GM06990 (cell line): ENCODE measurements around the gene IFNL2.
"Not testable (repeated sequence)": the region's sequence is repeated elsewhere in the genome, so short reads cannot be mapped to it uniquely, and the experiment has no call there.

ENCODE experiments used
- DNase-seq: peaks from one replicate; pipeline ENCODE4 v3.0.0-alpha.2; 2011; ENCODE audit not compliant: insufficient read length; ENCODE audit errors: extremely low read depth
- H3K27me3 ChIP-seq: replicated peaks from 2 replicates; pipeline ENCODE4 v1.6.0; 2011; ENCODE audit warnings: low read length; ENCODE audit not compliant: control insufficient read depth, insufficient read depth
- H3K36me3 ChIP-seq: 2 replicates; pipeline ENCODE4 v1.5.1; 2011; ENCODE audit warnings: low read length; ENCODE audit not compliant: control insufficient read depth, insufficient read depth
- H3K4me3 ChIP-seq: replicated peaks from 2 replicates; pipeline ENCODE4 v1.5.1; 2011; ENCODE audit warnings: low read depth, mild to moderate bottlenecking, control low read depth, low read length
- CTCF ChIP-seq: IDR thresholded peaks from 2 replicates; pipeline ENCODE4 v1.5.1; 2011; ENCODE audit warnings: low read length, control low read depth, mild to moderate bottlenecking, inconsistent platforms; ENCODE audit not compliant: insufficient read depth, poor library complexity, severe bottlenecking

The IFNL2 gene

GRCh38 chr19:39270036-39270871, 2.1 kb downstream of the IFNL2 start:
- Histone ChIP-seq H3K27me3 (no peaks in the 10 kb centered on the region; the same call in 1 of the 2 replicates), H3K36me3 (no peaks in the 10 kb centered on the region), H3K4me3 (no peak overlapping the region)
- TF ChIP-seq CTCF = no peak
- no peak for DNase-seq

- H3K36me3 ChIP-seq, H3K4me3 ChIP-seq, H3K27me3 ChIP-seq, DNase-seq: not testable (repeated sequence)
Observed at GRCh38 chr19:39273859-39274258, 5.7 kb downstream of the IFNL2 start.

GRCh38 chr19:39275578-39275977, 7.4 kb downstream of the IFNL2 start:
- no peak for DNase-seq
- Histone ChIP-seq H3K4me3 (no peak overlapping the region), H3K36me3 (no peaks in the 10 kb centered on the region), H3K27me3 (no peaks in the 10 kb centered on the region)
- no peak for TF ChIP-seq CTCF

- Histone ChIP-seq H3K27me3 (no peaks in the 10 kb centered on the region), H3K4me3 (no peak overlapping the region), H3K36me3 (no peaks in the 10 kb centered on the region)
- DNase-seq = no peak
- no peak for TF ChIP-seq CTCF
Observed at GRCh38 chr19:39276740-39277139, 8.5 kb downstream of the IFNL2 start.

GRCh38 chr19:39277598-39277997, 9.4 kb downstream of the IFNL2 start:
- H3K36me3 ChIP-seq = no peaks in the 10 kb centered on the region
- TF ChIP-seq CTCF = no peak
- DNase-seq = no peak
- H3K27me3 ChIP-seq = no peaks in the 10 kb centered on the region
- no peak overlapping the region for H3K4me3 ChIP-seq

GRCh38 chr19:39282021-39282420, 13.8 kb downstream of the IFNL2 start:
- TF ChIP-seq CTCF = no peak
- H3K36me3 ChIP-seq = no peaks in the 10 kb centered on the region
- no peak overlapping the region for H3K4me3 ChIP-seq
- H3K27me3 ChIP-seq = no peaks in the 10 kb centered on the region
- DNase-seq = no peak
